ENCODE data around the gene OSBPL9.
A peak's percentile ranks its signal among the peaks of the same experiment; 100 is the strongest.

OSBPL9 gene, protein sequence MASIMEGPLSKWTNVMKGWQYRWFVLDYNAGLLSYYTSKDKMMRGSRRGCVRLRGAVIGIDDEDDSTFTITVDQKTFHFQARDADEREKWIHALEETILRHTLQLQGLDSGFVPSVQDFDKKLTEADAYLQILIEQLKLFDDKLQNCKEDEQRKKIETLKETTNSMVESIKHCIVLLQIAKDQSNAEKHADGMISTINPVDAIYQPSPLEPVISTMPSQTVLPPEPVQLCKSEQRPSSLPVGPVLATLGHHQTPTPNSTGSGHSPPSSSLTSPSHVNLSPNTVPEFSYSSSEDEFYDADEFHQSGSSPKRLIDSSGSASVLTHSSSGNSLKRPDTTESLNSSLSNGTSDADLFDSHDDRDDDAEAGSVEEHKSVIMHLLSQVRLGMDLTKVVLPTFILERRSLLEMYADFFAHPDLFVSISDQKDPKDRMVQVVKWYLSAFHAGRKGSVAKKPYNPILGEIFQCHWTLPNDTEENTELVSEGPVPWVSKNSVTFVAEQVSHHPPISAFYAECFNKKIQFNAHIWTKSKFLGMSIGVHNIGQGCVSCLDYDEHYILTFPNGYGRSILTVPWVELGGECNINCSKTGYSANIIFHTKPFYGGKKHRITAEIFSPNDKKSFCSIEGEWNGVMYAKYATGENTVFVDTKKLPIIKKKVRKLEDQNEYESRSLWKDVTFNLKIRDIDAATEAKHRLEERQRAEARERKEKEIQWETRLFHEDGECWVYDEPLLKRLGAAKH
- 78.7 to 143 (median 109) reads per million in 17 experiments for total RNA-seq

DNA sequence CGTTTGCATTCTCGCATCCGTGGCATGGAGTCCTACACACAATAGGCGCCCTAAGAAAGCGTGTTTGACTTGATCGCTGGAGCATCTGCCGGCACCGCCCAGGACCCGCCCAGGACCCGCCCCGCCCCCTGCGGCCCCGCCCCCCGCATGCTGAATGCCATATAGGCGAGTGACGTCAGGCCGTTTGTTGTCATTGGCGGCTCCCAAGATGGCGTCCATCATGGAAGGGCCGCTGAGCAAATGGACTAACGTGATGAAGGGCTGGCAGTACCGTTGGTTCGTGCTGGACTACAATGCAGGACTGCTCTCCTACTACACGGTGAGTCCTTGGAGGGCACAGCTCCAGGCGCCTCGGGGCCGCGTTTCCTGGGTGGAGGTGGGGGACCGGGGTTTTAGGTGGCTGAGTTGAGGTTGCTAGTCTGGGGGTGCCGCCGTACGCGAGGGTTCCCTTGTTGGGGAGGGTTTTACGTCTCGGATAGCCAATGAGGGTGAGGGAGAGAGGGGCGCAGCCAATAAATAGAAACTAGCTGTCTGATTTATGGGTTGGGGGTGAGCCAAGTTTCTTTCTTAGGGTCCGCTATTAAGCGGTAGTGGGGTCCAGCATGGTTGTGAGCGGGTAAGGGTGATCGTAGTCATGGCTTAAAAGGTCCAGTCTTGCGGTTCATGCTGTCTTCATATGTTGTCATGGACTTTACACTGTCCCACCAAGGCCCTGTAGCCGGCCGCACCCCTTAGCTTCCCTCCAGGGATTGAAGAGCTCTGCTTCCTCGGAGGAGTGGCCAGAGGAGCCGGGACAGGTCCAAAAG, at the start of gene OSBPL9:
Gene OSBPL9, plus strand, starts transcription at position 190 of the 806 bp plus-strand sequence. Its CDS starts 19 bp downstream, at position 209.
- DNase-seq = peak; percentile 90 to 97 (median 92)

DNA sequence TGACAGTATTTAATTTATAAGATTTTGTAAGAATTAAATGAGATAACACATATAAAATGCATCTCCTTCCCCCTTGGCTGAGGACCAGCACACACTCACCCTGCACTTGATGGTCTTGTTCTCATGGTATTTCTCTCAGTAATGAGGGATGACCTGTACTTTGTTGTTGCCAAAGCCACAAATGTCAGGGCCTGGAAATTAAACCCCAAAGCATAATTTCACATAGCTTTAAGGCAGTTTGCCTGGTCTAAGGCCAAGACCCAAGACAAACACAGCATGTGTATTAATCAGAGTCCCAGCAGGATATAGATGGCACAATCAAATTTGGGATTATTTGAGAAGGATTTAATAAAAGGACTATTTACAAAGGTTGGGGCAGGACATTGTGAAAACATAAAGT, 49.2 kb upstream of the OSBPL9 start:
- no peak for DNase-seq

DNA sequence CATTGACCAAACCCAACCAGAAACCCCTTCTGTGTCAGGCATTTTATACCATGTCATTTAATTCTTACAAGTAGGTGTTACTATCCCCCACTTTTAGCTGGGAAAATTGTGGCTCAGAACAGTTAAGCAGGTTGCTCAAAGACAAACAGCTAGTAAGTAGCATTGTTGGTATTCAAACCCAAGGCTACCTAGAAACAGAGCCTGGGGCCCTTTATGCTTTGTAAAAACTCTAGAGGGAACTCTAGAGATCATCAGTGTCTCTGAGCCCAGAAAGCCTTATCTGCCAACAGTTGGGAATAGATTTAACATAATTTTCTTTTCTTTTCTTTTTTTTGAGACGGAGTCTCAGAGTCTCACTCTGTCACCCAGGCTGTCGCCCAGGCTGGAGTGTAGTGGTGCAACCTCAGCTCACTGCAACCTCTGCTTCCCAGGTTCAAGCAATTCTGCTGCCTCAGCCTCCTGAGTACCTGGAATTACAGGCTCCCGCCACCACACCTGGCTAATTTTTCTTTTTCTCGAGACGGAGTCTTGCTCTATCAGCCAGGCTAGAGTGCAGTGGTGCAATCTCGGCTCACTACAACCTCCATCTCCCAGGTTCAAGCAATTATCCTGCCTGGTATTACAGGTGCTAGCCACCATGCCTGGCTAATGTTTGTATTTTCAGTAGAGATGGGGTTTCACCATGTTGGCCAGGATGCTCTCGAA, 48.5 kb upstream of the OSBPL9 start:
- DNase-seq = no peak

DNA sequence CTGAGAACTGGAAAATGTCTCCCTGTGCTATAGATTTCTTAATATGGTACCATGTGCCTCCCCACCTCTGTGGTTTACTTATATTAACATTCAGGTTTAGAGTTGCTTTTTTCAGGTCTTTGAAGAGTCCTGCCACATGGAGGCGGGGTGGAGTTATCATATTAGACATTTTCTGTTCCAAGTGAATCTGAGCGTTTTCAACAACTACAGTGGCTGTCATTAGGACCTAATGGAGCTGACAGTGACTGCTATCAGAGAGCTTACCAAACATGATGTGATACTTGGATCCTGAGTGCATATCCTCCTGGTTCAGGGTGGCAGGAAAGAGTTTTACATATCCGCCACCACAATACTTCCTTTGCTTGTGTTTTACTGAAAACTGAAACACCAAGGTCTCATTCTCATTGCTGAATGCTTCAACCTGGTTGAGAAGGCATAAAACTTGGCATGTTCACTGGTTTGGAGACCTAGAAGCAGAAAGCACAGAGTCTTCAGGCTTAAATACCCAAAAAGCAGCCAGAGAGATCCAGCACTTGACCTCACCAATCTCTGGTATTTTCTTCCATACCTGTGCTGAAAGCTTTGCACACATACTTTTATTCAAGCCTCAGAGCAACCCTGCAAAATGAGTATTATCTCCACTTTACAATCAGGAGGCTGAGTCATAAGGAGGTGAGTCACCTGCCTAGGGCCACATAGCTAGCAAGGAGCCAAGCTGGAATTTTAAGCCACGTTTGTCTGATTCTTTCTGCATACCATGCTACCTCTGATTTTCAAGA, 47.4 kb upstream of the OSBPL9 start:
- peak; percentile 19 to 66 (median 45) for DNase-seq

DNA sequence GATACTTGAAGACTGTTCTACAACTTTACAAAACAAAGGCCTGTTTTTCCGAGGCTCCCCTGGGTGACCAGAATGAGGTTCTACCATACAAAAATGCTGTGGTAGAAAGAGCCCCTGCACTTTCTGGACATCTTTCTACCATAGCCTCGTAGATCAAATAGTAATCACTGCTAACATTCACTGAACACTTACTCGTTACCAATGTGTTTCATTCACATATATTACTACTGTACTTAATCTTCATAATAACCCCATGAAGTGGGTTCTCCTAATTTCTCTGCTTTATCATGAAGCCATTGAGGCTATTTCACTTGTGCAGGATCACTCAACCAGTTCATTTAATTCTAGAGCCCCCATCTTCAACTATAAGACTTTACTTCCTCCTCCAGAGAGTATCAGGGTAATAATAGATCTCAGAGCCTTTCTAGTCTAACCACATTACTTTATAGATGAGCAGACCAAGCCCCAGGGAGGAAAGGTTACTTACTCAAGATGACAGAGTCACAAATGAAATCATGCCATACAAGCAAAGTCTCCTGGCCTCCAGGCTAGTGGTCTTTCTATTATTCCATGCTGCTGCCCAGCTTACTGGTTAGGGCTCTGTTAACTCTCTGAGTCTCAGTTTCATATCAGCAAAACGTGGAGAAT, 46.7 kb upstream of the OSBPL9 start:
- peak in 2 of 4 experiments; percentile 19 to 33 for DNase-seq

DNA sequence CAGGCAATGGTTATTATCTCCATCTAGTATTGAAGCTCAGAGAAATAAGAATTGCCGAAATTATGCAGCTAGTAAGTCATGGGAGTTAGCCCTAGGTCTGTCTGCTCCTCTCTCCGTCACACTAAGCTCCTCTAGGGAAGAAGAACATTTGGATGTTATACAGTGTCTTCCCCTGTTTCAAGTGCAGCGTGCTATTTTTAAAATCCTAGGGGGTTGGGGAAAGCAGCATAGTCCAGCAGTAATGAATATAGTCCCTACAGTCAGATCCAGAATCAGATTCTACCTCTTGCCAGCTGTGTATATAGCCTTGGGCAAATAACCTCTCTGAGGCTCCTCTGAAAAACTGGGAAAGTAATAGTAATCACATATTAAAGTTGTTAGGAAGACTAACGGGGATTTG, 44.5 kb upstream of the OSBPL9 start:
- DNase-seq = no peak

DNA sequence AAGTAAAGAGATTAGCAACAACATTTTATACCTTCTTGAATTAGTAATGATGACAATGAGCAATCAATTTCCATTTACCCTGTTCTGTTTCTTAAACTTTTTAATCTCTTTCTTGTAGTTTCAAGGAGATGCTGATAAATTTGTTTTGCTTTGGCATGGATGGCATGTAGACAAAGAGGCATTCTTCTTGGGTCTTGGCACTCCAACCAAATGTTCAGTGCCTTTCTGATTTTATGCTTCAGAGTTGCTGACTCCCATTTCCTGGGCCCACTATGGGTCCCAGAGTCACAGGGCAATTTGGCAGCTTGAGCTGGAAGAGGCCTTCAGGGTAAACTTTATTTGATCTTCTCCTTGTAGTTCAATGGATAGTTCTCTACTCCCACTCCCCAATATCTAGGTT, 42.1 kb upstream of the OSBPL9 start:
- DNase-seq = no peak

DNA sequence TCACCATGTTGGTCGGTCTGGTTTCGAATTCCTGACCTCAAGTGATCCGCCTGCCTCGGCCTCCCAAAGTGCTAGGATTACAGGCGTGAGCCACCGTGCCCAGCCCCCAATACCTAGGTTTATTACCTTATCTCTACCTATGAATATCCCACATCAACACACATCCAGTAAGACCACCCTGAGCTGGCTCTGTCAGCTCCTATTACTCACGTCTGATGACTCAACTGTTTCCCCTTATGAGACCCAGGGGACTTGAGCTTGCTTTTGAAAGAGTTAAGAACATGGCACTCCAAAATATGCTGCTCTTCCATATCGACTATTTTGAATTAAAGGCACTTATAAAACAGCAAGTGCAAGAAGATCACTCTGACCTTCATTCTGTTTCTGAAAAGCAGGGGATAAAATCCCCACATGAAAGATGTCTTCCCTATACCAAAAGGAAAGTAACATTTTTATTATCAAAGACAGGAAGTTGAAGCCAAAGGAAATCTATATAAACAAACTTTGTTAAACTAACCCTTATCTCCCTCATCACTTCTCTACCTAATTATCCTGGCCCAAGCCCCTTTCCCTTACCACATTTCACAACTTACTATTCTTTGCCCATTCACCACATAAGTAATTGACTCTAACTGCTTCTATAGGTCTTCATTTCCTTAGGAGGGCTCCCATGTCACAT, 41.3 kb upstream of the OSBPL9 start:
- peak in 1 of 4 experiments; percentile 9 for DNase-seq

DNA sequence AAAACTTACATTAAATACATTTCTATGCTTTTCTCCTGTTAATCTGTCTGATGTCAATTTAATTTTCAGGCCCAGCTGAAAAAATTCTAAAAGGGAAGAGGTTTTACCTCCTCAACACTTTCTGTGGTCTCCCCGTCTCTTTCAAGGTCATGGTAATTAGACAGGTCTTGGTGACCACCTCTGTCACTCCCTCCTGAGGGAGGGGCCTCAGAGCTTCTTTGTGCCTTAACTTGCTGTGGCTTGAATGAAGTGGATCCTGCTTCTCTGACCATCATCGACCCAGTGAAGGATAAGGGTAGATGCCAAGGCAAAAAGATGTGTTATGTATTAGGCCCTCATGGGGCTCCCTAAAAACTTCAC, 40.8 kb upstream of the OSBPL9 start:
- no peak for DNase-seq

DNA sequence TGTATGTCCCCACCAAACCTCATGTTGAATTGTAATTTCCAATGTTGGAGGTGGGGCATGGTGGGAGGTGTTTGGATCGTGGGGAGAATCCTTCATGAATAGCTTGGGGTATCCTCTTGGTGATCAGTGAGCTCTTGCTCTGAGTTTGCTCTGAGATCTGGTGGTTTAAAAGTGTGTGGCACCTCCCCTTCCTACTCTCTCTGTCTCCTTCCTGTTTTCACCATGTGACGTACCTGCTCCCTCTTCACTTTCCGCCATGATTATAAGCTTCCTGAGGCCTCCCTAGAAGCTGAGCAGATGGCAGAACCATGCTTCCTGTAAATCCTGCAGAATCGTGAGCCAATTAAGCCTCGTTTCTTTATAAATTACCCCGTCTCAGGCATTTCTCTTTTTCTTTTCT, 40.0 kb upstream of the OSBPL9 start:
- DNase-seq = no peak

DNA sequence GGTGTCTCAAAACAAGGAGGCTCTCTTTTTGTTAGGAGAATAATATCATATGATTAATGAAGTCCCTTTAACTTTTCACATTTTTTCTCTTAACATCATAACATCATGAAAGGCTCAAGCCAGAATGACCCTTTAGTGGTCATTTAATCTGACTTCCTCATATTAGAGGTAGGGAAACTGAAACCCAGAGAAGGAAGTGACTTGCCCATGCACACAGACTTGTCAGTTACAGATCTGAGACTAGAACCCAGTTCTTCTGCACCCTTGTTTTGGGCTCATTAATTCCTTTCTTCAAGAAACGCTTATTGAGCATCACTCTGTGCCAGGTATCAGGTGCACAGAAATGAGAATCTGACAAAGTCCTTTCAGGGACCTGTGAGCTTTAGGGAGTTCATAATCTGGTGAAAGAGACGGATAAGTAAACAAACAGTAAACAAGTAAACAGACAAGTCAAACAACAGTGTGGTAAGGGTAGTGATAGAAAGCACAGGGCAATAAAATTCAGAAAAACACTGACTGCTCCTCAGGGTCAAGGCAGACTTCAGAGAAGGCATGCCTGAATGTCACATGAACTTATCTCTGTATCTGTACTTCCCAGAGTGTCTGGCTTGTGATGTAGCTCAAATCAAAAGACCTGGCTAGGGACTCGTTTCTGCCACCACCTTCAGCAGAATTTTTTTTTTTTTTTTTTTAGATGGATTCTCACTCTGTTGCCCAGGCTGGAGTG, 38.3 kb upstream of the OSBPL9 start:
- DNase-seq = peak; percentile 49 to 83 (median 70)

DNA sequence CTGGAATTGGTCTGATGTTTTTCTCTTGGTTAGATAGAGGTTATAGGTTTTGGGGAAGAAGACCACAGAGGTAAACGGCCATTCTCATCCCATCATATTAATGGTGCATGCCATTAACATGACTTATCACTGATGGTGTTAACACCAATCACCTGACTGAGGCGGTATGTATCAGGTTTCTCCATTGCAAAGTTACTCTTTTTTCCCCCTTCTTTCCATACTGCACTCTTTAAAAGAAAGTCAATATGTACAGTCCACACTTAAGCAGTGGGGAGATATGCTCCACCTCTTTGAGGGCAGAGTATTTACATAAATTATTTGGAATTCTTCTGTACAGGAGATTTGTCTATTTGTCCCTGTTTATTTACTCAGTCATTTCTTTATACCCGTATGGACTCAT, 35.7 kb upstream of the OSBPL9 start:
- DNase-seq = no peak

DNA sequence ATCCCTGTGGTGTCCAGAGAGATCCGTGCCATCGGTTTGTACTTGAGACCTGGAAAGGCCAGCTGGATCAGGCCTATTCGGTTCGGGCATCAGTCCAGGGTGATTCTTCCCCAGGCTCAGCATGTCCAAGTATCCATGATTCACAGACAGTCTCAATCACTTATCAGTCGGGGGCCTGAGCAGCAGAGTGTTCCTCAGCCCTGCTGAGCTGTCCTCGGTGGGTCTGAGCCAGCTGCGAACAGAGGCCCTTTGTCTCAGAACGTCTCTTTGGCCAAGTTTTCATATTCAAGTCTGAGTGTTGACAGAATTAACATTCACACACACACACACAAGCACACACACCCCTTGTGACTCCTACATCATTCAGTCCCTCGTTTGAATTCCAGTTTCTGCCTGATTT, 33.4 kb upstream of the OSBPL9 start:
- no peak for DNase-seq

DNA sequence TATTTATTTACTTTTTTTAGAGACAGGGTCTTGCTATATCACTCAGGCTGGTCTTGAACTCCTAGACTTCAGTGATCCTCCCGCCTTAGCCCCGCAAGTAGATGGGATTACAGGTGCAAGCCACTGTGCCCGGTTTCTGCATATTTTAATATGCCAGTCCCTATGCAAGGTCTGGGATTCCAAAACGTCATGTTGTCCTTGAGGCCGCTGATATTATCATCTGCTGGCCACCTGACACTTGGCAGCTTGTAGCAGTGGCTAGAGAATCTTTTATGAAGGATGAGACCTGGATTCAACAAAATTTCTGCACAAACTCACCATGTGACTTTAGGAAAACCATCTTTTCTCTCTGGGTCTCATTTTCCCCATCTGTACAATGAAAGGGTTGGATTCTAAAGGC, 32.9 kb upstream of the OSBPL9 start:
- DNase-seq = no peak

DNA sequence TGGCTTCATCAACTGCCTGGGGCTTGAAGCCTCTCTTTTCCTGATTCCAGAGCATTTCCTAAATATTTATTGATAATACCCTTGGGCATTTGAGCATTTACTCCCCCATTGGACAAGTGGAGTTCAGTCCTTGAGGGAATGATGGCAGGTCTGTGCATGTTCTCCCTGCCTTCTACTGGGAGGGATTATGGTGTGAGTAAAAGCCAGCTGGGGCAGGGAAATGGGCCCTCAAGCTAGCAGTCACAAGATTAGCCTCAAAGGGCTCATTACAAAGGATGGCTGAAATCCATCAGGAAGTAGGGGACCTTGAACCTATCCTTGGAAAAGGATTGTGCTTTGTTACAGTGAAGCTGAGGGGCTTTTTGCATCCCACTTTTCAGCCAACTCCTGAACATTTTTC, 24.2 kb upstream of the OSBPL9 start:
- DNase-seq = no peak

DNA sequence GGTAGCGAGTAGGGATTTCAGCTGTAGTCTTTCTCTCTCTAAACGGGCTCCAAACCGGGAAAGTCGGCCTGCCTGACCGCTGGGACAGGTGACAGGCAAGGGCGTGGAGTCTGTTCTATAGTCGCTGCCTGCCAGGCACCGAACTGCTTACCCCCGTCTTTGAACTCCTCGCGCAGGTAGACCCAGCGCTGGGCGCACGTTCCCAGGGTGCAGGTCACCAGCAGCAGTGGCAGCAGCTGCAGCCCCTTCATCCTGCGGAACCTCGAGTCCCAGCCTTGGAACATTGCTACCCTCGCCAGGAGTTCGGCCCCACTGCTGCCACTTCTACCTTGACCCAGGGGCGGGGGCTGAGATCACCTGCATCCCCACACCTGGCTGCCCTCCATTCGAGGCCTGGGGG, 22.2 kb upstream of the OSBPL9 start:
- DNase-seq = no peak

DNA sequence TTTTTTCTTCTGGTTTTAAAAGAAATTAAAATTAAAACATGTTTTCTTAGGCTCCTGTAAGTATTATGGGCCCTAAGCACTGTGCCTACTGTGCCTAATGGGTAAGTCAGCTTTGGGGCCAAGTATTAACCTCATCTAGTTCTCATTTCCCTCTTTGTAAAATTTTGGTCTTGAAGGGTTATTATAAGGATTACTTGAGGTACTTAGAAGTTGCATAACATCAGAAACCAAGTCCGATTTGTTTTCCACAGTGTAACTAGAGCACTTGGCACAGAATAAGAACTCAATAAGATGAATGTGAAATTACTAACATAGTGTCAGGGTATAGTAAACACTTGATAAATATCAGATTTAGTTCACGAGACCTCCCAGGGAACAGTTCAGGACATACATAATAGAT, 16.4 kb upstream of the OSBPL9 start:
- DNase-seq = peak in 2 of 4 experiments; percentile 23 to 39

DNA sequence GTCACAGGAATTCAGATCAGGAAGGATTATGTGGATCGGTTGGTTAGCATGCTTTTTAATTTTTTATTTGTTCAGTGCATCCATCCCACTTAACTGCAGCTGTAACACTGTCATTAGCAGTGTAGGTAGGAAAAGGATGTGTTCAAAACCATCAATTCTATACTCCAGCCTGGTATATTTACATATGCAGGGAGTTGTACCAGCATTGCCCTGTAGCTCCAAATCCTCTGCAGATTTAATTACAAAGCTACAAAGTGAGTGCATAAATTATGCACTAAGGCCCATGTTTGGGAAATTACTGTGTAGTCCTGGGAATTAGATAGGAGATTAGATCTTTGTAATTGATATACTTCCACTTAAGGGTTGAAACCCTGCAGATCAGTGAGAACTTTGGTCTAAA, 15.9 kb upstream of the OSBPL9 start:
- no peak for DNase-seq

DNA sequence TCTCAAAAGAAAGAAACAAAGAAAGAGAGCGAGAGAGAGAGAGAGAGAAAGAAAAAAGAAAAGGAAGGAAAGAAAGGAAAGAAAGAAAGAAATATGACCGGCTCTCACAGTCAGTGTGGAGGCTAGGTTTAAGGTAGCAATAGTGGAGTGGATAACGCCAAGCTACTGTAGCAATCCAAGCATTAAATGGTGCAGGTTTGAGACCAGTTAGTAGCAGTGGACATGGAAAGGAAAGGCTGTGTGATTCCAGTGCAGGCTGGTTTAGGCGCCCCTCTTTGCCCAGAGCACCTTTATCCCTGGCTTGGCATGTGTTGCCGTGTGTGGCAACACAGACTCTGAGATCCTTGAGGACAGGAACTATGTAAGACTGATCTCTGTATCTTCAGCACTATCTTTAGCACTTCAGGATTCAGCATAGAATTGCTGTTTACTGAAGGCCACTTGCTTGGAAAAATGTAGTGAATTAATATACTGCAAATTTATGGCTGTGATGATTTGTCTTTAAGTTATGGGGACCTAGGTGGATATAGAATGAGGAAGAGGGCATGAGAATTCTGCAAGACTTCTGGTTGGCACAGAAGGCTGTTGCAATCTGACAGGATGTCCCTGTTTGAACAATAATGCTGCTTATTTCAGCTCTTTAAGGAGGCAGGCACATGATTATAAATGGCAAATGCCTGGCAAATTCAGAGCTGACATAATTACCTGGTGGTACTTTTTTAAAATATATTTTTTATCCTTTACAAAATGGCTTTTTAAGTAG, 10.8 kb upstream of the OSBPL9 start:
- DNase-seq = peak; percentile 71 to 89 (median 80)
